NCI-H226 (cell line): Measurements from ENCODE around the gene POLR1F.

Source experiments
- DNase-seq: peaks from one replicate; pipeline ENCODE4 v3.0.0-alpha.2; 2015

Gene POLR1F

DNA sequence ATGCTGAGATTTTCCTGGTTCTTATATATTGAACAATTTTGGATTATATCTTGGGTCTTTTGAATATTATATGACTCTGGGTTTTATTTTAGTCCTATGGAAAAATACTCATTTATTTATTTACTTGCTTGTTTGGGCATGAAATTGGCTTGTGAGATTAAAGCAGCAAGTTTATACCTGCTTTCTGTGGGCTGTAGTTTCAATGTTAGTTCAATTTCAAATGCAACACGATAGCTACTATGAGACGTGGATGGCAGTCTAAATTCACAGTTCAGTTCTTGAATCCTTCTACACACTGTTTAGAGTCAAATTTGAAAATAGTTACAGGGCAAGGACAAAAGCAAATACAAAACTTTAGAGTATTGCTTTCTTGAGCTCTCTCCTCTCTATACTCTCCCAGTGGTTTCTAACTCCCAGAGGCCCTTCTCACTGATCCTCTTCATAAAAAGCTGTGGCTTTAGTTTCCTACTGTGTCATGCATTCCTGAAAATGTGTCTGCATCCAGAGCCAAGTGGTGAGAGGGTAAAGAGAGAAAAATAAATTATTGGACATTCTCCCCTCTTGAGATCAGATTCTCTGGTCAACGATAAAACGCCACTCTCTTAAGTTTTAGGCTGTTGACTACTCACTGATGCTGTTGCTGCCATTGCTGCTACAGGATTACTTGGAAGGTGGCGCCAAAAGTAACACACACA lies 34.4 kb downstream of the POLR1F start:
- DNase-seq: no peak

- peak; percentile 36 for DNase-seq
These were observed 38.0 kb downstream of the POLR1F start for GRCh38 chr7:19670806-19671205.

DNA sequence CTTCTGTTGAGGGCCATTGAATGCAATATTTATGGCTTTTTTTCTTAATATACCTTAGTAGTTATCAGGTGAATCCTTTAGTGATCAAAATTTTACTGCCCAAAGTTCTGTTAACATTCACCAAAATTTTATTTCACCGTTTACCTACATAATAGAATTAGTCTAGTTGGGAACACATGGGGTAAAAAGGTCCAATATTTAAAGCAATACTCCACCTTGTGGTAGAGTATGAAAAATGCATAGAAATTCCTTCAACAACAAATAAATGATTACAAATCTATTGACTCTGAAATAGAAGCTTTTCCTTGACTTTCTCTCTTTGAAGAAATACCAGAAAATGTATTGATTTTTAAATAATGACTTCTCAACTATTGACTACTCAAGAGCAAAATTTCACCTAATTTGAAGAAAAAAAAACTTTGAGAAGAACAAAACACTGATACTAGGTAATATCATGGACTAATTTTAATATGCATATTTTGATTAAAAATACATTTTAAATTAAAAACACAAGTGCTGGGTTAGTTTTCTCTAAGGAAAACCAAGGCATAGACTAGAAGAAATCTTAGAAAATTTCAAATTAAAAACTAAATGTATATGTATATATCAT lies 43.3 kb downstream of the POLR1F start:
- DNase-seq: no peak

DNA sequence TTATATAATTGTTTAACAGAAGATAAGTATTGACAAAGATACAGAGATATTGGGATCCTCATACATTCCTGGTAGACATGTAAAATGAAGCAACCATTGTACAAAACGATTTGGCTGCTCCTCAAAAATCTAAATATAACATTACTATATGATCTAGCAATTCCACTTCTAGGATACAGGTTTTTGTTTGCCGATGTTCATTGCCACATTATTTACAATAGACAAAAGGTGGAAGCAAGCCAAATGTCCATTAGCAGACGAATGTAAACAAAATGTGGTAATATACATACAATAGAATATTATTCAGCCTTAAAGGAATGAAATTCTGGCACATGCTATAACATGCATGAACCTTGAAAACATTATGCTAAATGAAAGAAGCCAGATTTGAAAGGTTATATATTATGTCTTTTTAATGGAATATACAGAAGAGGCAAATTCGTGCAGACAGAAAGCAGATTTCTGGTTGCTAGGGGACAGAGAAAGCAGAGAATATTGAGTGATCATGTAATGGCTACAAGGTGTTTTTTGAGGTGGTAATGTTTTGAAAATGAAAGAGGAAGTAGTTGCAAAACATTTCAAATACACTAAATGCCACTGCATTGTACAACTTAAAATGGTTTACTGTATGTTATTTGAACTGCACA lies 44.9 kb downstream of the POLR1F start:
- DNase-seq: no peak

DNA sequence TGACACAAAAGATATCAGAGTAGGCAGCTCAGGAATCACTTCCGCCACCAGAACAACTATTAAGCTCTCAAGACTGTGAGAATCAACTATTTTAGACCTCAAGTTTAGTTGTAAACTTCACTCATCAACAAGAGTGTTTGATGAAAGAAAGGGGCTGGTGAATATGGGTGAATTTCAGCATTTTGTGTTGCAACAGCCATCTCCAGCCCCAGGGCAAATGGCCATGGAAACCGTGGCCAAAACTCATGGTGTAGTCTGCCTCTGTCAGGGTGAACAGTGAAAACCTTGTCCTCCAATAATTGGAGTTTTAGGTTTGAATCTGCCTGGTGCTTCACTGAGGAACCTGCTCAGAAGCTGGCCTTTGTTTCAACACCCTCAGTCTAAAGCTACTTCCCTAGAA lies 60.0 kb downstream of the POLR1F start:
- peak; percentile 71 for DNase-seq
